NCI-H69 (cell line): Measurements from ENCODE around the gene SERAC1.
A peak's percentile ranks its signal among the peaks of the same experiment; 100 is the strongest.
"Not testable (repeated sequence)": the region's sequence is repeated elsewhere in the genome, so short reads cannot be mapped to it uniquely, and the experiment has no call there.

Experiments
- DNase-seq: peaks from one replicate; lab custom pipeline; 2025; lab: John Stamatoyannopoulos, UW

Gene SERAC1

GRCh38 chr6:158168040-158168289 lies at the start of gene SERAC1:
Gene SERAC1 (minus strand): TSS chr6:158168262. CDS start chr6:158158363, 9,899 bp downstream.
- no peak for DNase-seq

DNA sequence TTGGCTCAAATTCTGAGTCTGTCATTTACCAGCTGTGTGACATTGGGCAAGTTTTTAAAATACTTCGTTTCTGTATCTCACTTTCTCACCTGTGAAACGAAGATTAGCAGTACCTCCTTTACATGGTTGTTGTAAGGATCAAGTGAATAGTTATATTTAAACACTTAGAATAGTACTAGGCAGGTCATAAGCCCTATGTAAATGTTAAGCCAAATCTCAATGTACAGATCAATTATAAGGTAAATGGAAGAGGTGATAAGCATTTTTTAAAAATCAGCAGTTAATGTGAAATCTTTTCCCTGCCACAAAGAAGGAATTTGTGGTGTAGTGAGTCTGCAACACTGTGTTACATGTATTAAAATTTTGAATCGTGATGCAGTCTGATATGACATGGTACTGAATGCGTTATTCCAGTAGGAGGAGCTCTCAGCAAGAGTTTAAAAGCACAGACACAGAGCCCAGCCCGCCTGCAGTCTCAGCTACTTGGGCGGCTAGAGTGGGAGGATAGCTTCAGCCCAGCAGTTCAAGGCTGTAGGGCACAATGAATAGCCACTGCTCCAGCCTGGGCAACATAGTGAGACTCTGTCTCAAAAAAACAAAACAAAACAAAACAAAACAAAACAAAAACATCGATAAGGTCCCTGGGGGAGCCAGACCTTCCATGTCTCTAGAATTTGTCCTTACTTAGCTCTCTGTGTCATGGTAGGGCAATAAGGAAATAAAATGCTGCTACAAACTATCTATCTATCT lies 46.0 kb upstream of the SERAC1 start:
- DNase-seq = peak; percentile 90

DNA sequence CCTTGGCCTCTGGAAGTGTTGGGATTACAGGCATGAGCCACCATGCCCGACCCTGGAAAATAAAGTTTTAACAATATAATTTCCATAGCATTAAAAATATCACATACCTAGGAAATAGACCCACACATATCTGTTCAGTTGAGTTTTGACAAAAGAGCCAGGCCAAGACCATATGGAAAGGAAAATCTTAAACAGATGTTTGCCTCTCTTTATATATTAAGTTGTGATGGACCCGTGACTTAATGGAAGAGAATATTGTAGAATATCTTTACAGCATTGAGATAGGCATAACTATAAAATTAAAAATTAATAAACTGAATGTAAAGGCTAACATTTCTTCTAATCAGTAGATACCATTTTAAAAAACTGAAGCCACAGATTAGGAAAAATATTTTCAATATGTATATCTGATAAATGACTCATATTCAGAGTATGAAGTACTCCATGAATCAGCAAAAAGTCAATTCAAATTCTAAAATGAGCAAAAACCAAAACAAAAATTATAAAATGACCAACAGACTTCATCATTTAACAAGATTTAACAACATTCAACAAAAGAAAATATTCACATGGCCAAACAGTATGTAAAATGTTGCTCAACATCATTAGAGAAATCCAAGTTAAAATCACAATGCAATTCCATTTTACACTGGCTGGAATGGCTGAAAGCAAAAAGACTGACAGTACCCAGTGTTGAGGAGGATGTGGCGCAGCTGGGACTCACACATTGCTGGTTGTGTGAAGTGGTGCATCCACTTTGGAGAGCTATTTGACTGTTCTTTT lies 43.4 kb upstream of the SERAC1 start:
- no peak for DNase-seq

DNA sequence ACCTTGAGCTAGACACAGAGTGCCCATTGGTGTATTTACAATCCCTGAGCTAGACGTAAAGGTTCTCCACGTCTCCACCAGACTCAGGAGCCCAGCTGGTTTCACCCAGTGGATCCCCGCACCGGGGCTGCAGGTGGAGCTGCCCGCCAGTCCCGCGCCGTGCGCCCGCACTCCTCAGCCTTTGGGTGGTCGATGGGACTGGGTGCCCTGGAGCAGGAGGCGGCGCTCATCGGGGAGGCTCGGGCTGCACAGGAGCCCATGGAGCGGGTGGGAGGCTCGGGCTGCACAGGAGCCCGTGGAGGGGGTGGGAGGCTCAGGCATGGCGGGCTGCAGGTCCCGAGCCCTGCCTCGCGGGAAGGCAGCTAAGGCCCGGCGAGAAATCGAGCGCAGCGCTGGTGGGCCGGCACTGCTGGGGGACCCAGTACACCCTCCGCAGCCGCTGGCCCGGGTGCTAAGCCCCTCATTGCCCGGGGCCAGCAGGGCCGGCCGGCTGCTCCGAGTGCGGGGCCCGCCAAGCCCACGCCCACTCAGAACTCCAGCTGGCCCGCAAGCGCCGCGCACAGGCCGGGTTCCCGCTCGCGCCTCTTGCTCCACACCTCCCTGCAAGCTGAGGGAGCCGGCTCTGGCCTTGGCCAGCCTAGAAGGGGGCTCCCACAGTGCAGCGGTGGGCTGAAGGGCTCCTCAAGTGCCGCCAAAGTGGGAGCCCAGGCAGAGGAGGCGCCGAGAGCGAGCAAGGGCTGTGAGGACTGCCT lies 41.7 kb upstream of the SERAC1 start:
- not testable (repeated sequence) for DNase-seq

DNA sequence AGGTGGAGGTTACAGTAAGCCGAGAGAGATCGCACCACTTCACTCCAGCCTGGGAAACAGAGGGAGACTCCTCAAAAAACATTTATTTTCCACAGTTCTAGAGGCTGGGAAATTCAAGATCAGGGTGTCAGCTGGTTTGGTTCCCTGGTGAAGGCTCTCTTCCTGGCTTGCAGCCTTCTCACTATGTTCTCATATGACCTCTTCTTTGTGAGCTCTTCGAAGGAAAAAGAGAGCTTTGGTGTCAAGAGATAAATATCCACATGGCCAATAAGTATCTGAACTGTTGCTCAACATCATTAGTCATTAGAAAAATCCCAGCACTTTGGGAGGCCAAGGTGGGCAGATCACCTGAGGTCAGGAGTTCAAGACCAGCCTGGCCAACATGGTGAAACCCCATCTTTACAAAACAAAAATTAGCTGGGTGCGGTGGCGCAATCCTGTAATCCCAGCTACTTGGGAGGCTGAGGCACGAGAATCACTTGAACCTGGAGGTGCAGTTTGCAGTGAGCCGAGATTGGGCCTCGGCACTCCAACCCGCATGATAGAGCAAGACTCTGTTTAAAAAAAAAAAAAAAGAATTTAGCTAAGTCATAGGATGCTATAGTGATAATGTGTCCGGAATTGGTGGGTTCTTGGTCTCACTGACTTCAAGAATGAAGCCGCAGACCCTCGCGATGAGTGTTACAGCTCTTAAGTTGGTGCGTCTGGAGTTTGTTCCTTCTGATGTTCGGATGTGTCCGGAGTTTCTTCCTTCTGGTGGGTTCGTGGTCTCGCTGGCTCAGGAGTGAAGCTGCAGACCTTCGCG lies 40.4 kb upstream of the SERAC1 start:
- not testable (repeated sequence) for DNase-seq

DNA sequence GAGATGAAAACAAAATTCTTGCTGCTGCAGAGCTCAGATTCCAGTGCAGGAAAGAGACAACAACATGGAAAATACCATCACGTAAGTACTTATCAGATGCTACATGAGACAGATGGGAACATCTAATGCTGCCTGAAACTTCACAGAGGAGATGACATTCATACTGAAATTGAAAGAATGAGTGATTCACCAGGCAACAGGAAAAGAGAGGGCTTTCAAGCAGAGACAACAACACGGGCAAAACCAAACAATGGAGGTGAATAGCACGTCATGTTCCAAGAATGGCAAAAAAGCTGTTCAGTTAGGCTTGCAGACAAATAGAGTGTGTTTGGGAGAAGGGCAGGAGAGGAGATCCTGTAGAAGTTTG lies 39.3 kb upstream of the SERAC1 start:
- no peak for DNase-seq

DNA sequence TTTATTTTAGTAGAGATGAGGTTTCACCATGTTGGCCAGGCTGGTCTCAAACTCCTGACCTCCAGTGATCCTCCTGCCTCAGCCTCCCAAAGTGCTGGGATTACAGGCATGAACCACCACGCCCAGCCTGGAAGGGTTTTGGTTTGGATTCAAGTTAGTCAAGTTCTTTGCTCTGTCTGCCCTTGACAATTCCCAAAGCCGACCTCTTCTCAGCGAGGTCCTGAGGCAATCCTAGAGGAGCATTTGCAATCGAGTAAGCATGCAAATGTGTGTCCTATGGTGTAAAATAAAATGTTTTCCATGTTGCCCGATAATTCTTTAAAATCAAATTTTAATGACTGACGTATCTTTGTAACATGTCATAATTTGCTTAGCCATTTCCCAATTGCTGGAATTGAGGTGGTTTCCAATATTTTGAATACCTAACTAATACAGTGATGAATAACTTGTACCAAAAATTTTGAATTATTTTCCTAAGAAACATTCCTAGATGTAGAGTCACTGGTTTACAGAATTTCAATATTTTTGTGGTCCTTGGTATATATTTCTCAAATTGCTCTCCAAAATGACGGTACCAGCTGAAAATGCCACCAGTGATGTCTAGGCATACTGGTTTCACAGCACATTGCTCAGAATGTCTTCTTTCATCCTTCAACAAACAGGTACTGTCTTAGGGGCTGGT lies 38.8 kb upstream of the SERAC1 start:
- DNase-seq = no peak

- DNase-seq = peak; percentile 50
These were observed 37.3 kb upstream of the SERAC1 start for GRCh38 chr6:158205169-158205944.

GRCh38 chr6:158198461-158198860 lies 30.4 kb upstream of the SERAC1 start:
- no peak for DNase-seq

DNA sequence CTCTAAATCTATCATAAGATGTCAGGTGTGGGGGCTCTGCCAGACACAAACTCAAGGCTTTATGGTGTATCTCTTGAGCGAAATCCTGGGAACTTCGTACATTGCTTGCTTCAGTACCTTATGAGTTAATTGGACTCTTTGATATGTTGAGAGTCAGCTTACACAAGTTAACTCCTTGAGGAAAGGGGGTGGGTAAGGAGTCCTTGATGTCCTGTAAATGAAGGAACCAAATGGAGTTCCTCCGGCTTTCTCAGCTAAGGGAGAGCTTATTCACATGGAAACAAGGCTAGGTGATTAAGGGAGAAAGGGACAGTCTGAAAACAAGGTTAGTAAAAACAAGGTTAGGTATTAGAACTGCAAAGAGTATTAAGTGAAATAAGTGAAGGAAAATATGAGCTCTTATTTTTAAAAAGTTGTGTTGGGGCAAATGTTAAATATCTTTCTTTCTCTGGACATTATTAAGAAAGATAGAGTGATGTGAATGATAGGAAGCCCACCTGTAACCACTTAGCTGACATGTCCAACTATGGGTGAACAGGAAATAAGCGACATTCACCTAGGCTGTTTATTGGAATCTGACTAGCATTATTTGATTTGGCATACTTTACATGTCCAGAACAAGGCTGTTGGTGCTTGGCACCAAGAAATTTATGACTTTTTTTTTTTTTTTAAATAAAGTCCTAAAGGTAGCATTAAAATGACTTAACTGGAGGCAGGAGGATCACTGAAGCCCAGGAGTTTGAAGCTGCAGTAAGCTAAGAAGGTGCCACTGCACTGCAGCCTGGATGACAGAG lies 26.6 kb upstream of the SERAC1 start:
- no peak for DNase-seq

GRCh38 chr6:158191761-158192160 lies 23.7 kb upstream of the SERAC1 start:
- DNase-seq = no peak

DNA sequence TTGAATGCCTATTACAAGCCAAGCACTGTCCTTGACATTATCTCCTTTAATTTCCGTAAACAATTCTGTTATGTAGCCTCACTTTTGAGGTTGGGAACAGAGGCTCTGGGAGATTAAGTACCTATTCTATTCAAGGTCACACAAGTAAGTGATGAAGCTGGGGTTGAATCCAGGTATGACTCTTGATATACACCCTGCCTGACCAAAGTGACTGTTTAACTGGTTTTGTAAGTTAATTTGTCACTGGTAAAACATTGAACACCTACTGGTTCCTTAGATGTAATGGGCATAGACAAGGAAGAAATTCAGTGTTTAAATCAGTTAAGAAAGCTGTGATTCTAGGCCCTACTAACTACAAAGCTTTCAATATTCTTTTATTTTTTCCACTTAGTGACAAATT lies 23.0 kb upstream of the SERAC1 start:
- no peak for DNase-seq

DNA sequence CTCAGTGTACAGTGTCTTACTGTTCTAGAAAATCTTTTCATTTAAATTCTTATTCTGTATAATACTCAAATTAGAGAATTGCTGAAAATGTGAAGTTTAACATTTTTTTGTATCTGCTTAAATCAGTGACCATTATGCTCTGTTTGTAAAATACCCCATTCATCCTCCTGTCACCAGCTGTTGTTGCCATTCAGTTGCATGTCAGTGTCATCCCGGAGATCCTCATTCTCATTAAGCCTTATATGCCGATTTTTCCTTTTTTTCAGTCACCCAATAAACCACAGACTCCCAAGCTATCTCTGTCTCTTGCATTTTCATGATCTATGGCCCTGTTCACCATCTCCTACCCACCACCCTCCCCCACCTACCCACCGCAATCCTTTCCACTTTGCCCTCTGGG lies 20.5 kb upstream of the SERAC1 start:
- no peak for DNase-seq

- DNase-seq = no peak
These were observed 17.8 kb upstream of the SERAC1 start for GRCh38 chr6:158185729-158186456.

- no peak for DNase-seq
These were observed 16.5 kb upstream of the SERAC1 start for GRCh38 chr6:158184608-158185007.

- peak; percentile 24 for DNase-seq
These were observed 15.3 kb upstream of the SERAC1 start for GRCh38 chr6:158183174-158183972.

GRCh38 chr6:158177712-158178111 lies 9.7 kb upstream of the SERAC1 start:
- DNase-seq = not testable (repeated sequence)

GRCh38 chr6:158175111-158175510 lies 7.0 kb upstream of the SERAC1 start:
- no peak for DNase-seq
